GM13977 (cell line): ENCODE results near the gene PCDHGA9.
"Not testable (repeated sequence)": the region's sequence is repeated elsewhere in the genome, so short reads cannot be mapped to it uniquely, and the experiment has no call there.

Experiments
- DNase-seq: peaks from one replicate; pipeline ENCODE4 v3.0.0; 2012; ENCODE audit warnings: low spot score
- in situ Hi-C: fragments of 300-500 bp; cut with MboI; formaldehyde crosslinking; loops from one replicate; pipeline ENCODE4 v1.12.0; 2022; ENCODE audit warnings: low sequenced_read_pairs, low pct_unique_long_range_greater_than_20kb, mixed read lengths, inconsistent platforms; ENCODE audit not compliant: unreplicated experiment
- TF ChIP-seq, protein P1 (sequence below): IDR thresholded peaks from 2 replicates; pipeline ENCODE4 v1.5.1; 2012; ENCODE audit warnings: mild to moderate bottlenecking, control low read depth; ENCODE audit not compliant: insufficient read depth; ENCODE audit errors: extremely low read depth, missing control alignments

Gene PCDHGA9

DNA sequence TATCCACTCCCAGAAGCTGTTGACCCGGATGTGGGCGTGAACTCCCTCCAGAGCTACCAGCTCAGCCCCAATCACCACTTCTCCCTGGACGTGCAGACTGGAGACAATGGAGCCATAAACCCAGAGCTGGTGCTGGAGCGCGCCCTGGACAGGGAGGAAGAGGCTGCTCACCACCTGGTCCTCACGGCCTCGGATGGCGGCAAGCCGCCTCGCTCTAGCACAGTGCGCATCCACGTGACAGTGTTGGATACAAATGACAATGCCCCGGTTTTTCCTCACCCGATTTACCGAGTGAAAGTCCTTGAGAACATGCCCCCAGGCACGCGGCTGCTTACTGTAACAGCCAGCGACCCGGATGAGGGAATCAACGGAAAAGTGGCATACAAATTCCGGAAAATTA lies 9.3 kb upstream of the PCDHGA9 start:
- TF ChIP-seq, protein P1, sequence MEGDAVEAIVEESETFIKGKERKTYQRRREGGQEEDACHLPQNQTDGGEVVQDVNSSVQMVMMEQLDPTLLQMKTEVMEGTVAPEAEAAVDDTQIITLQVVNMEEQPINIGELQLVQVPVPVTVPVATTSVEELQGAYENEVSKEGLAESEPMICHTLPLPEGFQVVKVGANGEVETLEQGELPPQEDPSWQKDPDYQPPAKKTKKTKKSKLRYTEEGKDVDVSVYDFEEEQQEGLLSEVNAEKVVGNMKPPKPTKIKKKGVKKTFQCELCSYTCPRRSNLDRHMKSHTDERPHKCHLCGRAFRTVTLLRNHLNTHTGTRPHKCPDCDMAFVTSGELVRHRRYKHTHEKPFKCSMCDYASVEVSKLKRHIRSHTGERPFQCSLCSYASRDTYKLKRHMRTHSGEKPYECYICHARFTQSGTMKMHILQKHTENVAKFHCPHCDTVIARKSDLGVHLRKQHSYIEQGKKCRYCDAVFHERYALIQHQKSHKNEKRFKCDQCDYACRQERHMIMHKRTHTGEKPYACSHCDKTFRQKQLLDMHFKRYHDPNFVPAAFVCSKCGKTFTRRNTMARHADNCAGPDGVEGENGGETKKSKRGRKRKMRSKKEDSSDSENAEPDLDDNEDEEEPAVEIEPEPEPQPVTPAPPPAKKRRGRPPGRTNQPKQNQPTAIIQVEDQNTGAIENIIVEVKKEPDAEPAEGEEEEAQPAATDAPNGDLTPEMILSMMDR = no peak
- no peak for DNase-seq
- in situ Hi-C loops = no loop called here

DNA sequence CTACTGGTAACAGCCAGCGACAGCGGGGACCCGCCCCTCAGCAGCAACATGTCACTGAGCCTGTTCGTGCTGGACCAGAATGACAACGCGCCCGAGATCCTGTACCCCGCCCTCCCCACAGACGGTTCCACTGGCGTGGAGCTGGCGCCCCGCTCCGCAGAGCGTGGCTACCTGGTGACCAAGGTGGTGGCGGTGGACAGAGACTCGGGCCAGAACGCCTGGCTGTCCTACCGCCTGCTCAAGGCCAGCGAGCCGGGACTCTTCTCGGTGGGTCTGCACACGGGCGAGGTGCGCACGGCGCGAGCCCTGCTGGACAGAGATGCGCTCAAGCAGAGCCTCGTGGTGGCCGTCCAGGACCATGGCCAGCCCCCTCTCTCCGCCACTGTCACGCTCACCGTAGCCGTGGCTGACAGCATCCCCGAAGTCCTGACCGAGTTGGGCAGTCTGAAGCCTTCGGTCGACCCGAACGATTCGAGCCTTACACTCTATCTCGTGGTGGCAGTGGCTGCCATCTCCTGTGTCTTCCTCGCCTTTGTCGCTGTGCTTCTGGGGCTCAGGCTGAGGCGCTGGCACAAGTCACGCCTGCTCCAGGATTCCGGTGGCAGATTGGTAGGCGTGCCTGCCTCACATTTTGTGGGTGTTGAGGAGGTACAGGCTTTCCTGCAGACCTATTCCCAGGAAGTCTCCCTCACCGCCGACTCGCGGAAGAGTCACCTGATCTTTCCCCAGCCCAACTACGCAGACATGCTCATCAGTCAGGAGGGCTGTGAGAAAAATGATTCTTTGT lies 8.0 kb upstream of the PCDHGA9 start:
- DNase-seq, in situ Hi-C loops: not testable (repeated sequence)

DNA sequence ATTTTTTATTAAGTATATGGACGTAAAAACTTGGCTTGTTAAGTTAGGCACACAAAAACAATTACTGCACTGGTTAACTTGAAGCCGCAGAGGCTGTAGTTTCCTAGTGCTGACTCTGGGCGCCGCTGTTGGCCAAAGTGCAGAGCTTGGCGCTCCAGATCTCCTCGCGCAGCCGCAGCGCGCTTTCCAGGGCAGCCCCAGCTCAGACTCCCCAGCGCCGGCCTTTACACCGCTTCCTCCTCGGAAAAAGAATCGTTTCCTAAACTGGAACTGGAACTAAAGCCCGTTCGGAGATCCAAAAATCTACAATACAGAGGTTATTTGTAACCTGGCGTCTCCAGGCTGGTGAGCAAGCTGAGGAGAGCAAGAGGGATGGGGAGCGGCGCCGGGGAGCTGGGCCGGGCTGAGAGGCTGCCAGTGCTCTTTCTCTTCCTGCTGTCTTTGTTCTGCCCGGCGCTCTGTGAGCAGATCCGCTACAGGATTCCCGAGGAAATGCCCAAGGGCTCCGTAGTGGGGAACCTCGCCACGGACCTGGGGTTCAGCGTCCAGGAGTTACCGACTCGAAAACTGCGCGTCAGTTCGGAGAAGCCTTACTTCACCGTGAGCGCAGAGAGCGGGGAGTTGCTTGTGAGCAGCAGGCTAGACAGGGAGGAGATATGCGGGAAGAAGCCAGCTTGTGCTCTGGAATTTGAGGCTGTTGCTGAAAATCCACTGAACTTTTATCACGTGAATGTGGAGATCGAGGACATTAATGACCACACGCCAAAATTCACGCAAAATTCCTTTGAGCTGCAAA lies 4.6 kb upstream of the PCDHGA9 start, which contains the start of gene PCDHGB5:
PCDHGB5 (plus strand) TSS at position 192 of the 796 bp plus-strand sequence; CDS start at position 373, 181 bp downstream.
- TF ChIP-seq, protein P1 = peak; percentile 59
- DNase-seq, in situ Hi-C loops: not testable (repeated sequence)

DNA sequence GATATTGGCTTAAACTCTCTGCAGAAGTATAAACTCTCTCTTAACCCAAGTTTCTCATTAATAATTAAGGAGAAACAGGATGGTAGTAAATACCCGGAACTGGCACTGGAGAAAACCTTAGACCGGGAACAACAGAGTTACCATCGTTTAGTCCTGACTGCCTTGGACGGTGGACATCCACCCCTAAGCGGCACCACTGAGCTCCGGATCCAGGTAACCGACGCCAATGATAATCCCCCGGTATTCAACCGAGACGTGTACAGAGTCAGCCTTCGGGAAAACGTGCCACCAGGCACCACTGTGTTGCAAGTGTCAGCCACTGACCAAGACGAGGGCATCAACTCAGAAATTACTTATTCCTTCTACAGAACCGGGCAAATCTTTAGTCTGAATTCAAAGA lies 4.0 kb upstream of the PCDHGA9 start:
- DNase-seq = no peak
- TF ChIP-seq, protein P1 = no peak
- in situ Hi-C loops = no loop called here

DNA sequence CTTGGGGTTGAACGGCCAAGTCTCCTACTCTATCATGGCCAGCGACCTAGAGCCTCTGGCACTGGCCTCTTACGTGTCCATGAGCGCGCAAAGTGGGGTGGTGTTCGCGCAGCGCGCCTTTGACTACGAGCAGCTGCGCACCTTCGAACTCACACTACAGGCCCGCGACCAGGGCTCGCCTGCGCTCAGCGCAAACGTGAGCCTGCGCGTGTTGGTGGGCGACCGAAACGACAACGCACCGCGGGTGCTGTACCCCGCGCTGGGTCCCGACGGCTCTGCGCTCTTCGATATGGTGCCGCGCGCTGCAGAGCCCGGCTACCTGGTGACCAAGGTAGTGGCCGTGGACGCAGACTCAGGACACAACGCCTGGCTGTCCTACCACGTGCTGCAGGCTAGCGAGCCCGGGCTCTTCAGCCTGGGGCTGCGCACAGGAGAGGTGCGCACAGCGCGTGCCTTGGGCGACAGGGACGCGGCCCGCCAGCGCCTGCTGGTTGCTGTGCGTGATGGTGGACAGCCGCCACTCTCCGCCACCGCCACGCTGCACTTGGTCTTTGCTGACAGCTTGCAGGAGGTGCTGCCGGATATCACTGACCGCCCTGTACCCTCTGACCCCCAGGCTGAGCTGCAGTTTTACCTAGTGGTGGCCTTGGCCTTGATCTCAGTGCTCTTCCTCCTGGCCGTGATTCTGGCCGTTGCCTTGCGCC lies 2.9 kb upstream of the PCDHGA9 start:
- no peak for DNase-seq
- in situ Hi-C loops = no loop called here
- TF ChIP-seq, protein P1 = no peak

DNA sequence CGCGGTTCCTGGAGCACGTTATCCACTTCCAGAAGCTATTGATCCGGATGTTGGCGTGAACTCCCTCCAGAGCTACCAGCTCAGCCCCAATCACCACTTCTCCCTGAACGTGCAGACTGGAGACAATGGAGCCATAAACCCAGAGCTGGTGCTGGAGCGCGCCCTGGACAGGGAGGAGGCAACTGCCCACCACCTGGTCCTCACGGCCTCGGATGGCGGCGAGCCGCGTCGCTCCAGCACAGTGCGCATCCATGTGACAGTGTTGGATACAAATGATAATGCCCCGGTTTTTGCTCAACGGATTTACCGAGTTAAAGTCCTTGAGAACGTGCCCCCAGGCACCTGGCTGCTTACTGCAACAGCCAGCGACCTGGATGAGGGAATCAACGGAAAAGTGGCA lies 809 bp downstream of the PCDHGA9 start:
- TF ChIP-seq, protein P1 = no peak
- no peak for DNase-seq
- in situ Hi-C loops = no loop called here
